Stimulated activated naive CD8-positive, alpha-beta T cell treated with anti-CD3 and anti-CD28 coated beads, Interleukin-15, Interleukin-2, amounts not matched to agents 100 ng/mL and 50 ng/mL, for 24 hours (primary cell): ENCODE data around the gene MAP3K6.
A peak's percentile ranks its signal among the peaks of the same experiment; 100 is the strongest.
"Not testable (repeated sequence)": the region's sequence is repeated elsewhere in the genome, so short reads cannot be mapped to it uniquely, and the experiment has no call there.

Experiments
- H3K27ac Mint-ChIP-seq: one replicate; pipeline ENCODE4 v1.8.0; 2021; ENCODE audit warnings: mild to moderate bottlenecking, mixed read lengths
- H3K27me3 Mint-ChIP-seq: one replicate; pipeline ENCODE4 v1.8.0; 2021; ENCODE audit warnings: mixed read lengths
- H3K36me3 Mint-ChIP-seq: one replicate; pipeline ENCODE4 v1.8.0; 2021; ENCODE audit warnings: low read depth, mixed read lengths
- H3K4me1 Mint-ChIP-seq: one replicate; pipeline ENCODE4 v1.8.0; 2021; ENCODE audit warnings: low read depth, mixed read lengths
- H3K4me3 Mint-ChIP-seq: one replicate; pipeline ENCODE4 v1.8.0; 2021; ENCODE audit warnings: mild to moderate bottlenecking, mixed read lengths
- H3K9me3 Mint-ChIP-seq: one replicate; pipeline ENCODE4 v1.8.0; 2021; ENCODE audit warnings: mixed read lengths

MAP3K6 gene, protein sequence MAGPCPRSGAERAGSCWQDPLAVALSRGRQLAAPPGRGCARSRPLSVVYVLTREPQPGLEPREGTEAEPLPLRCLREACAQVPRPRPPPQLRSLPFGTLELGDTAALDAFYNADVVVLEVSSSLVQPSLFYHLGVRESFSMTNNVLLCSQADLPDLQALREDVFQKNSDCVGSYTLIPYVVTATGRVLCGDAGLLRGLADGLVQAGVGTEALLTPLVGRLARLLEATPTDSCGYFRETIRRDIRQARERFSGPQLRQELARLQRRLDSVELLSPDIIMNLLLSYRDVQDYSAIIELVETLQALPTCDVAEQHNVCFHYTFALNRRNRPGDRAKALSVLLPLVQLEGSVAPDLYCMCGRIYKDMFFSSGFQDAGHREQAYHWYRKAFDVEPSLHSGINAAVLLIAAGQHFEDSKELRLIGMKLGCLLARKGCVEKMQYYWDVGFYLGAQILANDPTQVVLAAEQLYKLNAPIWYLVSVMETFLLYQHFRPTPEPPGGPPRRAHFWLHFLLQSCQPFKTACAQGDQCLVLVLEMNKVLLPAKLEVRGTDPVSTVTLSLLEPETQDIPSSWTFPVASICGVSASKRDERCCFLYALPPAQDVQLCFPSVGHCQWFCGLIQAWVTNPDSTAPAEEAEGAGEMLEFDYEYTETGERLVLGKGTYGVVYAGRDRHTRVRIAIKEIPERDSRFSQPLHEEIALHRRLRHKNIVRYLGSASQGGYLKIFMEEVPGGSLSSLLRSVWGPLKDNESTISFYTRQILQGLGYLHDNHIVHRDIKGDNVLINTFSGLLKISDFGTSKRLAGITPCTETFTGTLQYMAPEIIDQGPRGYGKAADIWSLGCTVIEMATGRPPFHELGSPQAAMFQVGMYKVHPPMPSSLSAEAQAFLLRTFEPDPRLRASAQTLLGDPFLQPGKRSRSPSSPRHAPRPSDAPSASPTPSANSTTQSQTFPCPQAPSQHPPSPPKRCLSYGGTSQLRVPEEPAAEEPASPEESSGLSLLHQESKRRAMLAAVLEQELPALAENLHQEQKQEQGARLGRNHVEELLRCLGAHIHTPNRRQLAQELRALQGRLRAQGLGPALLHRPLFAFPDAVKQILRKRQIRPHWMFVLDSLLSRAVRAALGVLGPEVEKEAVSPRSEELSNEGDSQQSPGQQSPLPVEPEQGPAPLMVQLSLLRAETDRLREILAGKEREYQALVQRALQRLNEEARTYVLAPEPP (N-terminal part only)

DNA sequence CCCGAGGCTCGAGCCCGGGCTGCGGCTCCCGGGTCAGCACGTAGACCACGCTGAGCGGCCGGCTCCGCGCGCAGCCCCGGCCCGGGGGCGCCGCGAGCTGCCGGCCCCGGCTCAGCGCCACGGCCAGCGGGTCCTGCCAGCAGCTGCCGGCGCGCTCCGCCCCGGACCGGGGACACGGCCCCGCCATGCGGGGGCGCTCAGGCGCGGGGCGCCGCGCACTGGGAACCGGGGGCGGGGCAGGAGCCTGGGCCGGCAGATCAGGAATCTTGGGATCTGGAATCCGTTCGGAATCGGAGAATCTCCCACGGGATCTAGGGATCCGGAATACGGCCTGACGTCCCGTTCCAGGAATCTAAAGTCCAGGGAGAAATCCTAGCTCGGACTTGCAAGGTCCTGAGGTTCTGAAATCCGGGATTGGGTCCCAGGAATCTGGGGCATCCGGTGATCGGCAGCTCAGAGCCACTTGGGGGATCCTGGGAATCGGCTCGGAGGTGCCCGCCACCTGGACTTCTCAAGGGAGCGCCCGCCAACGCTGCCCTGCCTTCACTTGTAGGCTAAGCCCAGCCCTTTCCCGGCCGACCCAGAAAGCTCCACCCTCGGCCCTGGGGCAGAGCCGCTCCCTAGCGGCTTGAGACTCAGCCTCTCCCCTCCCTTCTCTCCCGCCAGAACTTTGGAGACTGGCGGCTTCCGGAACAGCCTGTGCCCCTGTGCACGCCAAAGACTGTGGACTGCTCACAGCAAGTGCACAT, at the start of gene MAP3K6:
Gene MAP3K6, minus strand, starts transcription at position 551 of the 749 bp plus-strand sequence. Its CDS starts 364 bp downstream, at position 187.
- H3K27me3 Mint-ChIP-seq = no peaks in the 10 kb centered on the region
- H3K4me3 Mint-ChIP-seq = peak within 1 kb of the TSS; percentile 81
- H3K36me3 Mint-ChIP-seq = no peaks in the 10 kb centered on the region
- peak within 1 kb of the TSS; percentile 79 for H3K27ac Mint-ChIP-seq
- no peaks in the 10 kb centered on the region for H3K9me3 Mint-ChIP-seq
- H3K4me1 Mint-ChIP-seq = peaks cover 34% of the 10 kb centered on the region

DNA sequence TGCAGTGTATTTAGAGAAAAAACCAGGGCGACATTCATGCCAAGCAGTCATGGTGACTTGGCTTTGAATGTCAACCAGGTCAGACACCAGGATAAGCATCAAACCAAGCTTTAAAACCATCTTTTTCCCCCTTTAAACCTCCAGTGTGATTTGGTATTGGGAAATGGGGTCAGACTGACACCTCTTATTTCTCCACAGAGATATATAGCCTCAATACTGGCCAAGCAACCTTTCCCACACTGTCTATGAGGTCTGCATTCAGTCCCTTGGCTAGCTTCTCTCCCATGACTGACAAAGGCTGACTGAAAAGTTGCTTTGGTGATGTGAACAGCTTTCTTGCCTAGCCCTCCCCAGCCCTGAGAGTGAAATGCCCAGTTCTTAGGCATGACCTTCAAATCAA, 47.3 kb upstream of the MAP3K6 start:
- H3K27ac Mint-ChIP-seq = no peak overlapping the region
- peaks cover 33% of the 10 kb centered on the region for H3K4me1 Mint-ChIP-seq
- H3K9me3 Mint-ChIP-seq = no peaks in the 10 kb centered on the region
- H3K36me3 Mint-ChIP-seq = peaks cover 80% of the 10 kb centered on the region
- no peak overlapping the region for H3K4me3 Mint-ChIP-seq
- H3K27me3 Mint-ChIP-seq = no peaks in the 10 kb centered on the region

DNA sequence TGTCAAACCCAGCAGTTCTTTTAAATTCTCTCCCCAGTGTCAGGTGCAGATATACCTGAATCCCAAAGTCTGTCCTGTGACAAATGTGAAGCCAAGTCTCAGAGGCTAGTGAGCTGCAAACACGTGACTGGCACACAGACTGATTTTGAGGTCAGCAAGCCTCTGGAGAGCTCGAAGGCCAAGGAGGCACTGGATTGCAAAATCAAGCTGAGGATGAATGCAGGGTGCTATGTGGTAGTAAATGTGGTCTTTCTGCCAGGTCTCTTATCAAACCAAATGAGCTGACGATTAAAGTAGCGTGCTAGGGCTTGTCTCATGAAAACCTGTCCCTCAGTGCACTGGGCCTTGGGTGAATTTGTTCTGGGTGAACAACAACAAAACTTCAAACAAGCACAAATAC, 46.2 kb upstream of the MAP3K6 start:
- Mint-ChIP-seq H3K9me3 (no peaks in the 10 kb centered on the region), H3K27me3 (no peaks in the 10 kb centered on the region), H3K36me3 (peaks cover 69% of the 10 kb centered on the region), H3K4me1 (peaks cover 22% of the 10 kb centered on the region), H3K27ac (no peak overlapping the region), H3K4me3 (no peak overlapping the region)

DNA sequence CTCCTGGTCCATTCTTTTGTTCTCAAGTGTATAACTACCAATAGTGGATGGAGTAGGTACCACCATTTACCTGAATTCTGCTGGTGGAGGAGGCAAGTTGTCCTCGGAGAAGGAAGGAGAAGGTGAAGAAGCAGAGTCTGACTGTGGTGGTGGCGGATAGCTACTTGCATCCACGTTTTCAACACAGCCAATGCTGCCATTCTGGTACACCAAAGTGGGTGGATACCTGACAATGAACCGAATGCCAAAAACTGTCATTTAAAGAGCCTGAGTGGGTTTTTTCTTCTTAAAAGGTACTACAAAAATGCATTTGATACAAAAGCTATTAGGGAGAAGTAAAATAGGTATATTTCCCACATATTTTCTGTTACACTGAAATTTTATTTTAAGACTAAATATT, 45.7 kb upstream of the MAP3K6 start:
- Mint-ChIP-seq H3K27ac (no peak overlapping the region), H3K4me3 (no peak overlapping the region), H3K27me3 (no peaks in the 10 kb centered on the region), H3K36me3 (peaks cover 66% of the 10 kb centered on the region), H3K9me3 (no peaks in the 10 kb centered on the region), H3K4me1 (peaks cover 17% of the 10 kb centered on the region)

DNA sequence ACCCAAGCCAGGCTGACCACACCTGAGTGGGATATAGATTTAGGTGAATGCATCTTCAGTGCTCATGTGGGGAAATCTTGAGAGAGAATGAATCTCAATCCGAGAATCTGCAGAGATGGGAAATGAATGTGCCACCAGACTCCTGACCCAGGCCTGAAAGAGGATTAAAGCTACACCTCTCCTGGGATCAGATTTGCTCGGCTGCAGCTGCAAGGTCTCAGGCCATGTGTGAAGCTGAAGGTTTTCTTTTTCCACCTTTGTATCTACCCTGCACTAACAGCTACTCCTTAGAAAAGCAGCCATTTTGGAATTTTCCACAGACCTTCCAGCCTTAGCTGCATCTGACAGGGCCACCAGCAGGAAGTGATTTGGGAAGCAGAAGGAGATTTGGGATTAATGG, 43.9 kb upstream of the MAP3K6 start:
- no peaks in the 10 kb centered on the region for H3K27me3 Mint-ChIP-seq
- no peaks in the 10 kb centered on the region for H3K9me3 Mint-ChIP-seq
- no peaks in the 10 kb centered on the region for H3K4me1 Mint-ChIP-seq
- H3K4me3 Mint-ChIP-seq = no peak overlapping the region
- peaks cover 52% of the 10 kb centered on the region for H3K36me3 Mint-ChIP-seq
- peak overlapping the region; percentile 33 for H3K27ac Mint-ChIP-seq

DNA sequence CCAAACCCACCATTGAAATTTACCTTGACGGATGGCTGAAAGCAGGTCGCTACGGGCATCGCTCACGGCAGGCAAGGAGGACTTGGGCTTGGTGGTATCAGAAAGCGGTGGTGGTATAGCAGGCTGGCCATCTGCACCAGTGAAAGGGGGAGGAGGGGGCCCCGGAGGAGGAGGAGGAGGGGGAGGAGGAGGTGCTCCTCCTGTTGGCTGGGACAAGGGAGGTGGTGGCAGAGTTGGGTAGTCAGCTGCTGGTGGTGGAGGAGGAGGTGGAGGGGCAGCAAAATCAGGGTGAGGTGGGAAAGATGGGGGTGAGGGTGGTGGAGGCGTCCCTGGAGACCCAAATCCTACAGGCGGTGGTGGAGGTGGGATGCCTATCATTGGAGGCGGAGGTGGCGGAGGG, 42.9 kb upstream of the MAP3K6 start:
- H3K9me3 Mint-ChIP-seq = no peaks in the 10 kb centered on the region
- H3K27me3 Mint-ChIP-seq = no peaks in the 10 kb centered on the region
- H3K4me3 Mint-ChIP-seq = no peak overlapping the region
- H3K36me3 Mint-ChIP-seq = peaks cover 41% of the 10 kb centered on the region
- no peaks in the 10 kb centered on the region for H3K4me1 Mint-ChIP-seq
- H3K27ac Mint-ChIP-seq = no peak overlapping the region

DNA sequence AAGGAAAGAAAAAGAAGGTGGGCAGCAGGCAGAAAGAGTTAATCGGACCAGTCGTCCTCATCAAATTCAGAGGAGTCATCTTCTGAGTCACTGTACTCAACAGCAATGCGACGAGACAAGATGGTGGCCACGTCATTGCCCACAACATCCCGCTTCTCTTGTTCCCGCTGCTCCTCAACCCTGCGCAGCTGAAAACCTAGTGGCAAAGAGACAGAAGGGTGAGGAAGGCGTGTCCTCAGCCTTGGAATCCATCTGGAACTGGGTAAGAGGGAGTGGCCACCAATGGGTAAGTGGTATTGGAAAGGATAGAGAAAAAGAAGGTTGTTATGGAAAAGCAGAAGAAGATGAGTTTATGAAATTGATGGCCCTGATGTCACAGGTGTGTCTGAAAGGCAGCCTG, 41.4 kb upstream of the MAP3K6 start:
- Mint-ChIP-seq H3K9me3 (no peaks in the 10 kb centered on the region), H3K27me3 (no peaks in the 10 kb centered on the region), H3K4me3 (no peak overlapping the region), H3K36me3 (peaks cover 26% of the 10 kb centered on the region), H3K4me1 (peaks cover 15% of the 10 kb centered on the region), H3K27ac (no peak overlapping the region)

DNA sequence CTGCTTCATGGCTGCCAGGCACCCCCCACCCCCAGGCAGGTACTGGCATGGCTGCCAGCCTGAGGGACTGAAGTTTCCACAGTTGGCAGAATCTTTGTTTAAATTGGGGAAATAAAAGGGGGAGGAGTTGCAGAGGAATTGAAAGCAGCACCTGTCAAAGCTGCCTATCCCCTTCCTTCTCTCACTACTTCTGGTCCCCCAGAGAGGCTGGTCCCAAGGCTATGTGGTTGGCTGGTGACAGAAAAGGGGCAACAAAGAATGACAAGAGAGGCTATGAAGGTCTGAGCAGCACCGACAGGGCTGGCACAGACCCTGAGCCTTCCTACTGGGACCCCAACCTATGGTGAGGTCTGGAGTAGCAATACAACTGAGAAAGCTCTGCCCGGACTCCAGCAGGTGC, 40.0 kb upstream of the MAP3K6 start:
- H3K27me3 Mint-ChIP-seq, H3K9me3 Mint-ChIP-seq, H3K27ac Mint-ChIP-seq, H3K4me3 Mint-ChIP-seq: not testable (repeated sequence)
- Mint-ChIP-seq H3K4me1 (peaks cover 28% of the 10 kb centered on the region), H3K36me3 (peaks cover 15% of the 10 kb centered on the region)

DNA sequence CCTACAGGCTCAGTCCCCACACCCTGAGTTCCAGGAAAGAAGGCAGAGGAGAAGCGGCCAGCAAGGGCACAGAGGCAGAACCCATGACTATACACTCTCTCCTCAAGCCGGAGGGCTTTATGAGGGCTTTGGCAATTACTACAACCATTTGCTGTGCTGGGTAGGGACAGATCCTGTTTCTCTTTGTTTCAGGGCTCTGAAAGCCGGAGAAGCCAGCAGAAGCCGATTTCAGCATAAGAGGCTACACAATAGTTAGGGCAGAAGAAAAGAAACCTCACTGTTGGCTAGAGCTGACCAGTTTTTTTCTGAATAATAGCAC, 39.6 kb upstream of the MAP3K6 start:
- H3K9me3 Mint-ChIP-seq = no peaks in the 10 kb centered on the region
- H3K4me1 Mint-ChIP-seq = peaks cover 32% of the 10 kb centered on the region
- H3K4me3 Mint-ChIP-seq = no peak overlapping the region
- H3K36me3 Mint-ChIP-seq = peaks cover 14% of the 10 kb centered on the region
- H3K27ac Mint-ChIP-seq = peak overlapping the region; percentile 67
- H3K27me3 Mint-ChIP-seq = no peaks in the 10 kb centered on the region

DNA sequence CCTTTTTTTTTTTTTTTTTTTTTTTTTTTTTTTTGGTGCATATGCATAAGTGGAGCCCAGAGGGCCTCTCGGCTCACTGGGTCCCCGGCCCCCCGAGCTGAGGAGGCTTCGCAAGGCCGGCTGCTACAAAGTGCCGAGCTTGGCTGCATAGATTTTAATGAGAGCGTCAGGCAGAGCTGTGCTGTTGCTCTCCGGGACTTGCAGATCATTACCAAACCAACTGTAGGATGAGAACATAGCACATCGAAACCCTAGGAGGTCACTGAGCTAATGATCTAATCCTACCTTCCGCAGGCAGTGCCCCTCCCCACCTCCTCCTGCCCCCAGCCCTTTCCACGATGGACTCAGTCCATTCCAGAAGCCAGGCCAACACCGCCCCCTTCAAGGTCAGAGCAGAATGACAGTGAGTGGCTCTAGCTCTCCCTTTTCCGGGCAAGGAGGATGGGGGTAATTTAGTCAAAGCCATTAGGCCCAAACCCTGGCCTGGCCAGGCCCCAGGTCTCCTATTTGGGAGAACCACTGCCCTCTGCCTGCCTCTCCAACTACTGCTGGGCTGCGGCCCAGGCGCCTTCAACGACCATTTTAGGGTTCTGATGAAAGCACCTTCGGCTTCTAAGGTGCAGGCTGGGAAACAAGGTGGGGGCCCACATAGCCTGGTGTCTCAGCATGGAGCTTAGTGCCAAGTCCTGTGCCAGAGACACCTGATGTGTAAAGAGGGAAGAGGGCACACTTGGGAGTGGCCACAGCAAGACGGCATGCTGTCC, 39.0 kb upstream of the MAP3K6 start:
- not testable (repeated sequence) for H3K9me3 Mint-ChIP-seq, H3K4me3 Mint-ChIP-seq, H3K27me3 Mint-ChIP-seq, H3K36me3 Mint-ChIP-seq
- H3K27ac Mint-ChIP-seq = peak overlapping the region; percentile 67
- H3K4me1 Mint-ChIP-seq = peaks cover 32% of the 10 kb centered on the region

DNA sequence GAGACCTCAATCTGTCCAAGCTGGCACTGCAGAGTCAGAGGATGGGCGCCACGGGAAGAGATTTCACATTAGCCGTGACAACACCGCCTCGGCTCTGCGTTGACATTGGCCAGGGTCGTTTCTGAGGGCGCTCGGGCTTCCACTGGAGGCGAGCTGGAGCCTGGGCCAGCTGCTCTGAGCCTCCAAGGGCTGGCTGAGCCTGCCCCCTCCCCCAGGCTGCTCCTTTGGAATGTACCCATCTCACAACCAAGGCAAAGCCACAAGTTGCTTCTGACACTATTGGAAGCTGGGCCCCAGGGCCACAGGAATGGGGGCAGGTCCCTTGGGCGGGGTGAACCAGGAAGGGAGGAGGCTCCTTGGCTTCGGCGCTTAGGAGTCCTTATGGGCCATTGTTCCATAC, 38.3 kb upstream of the MAP3K6 start:
- Mint-ChIP-seq H3K9me3 (no peaks in the 10 kb centered on the region), H3K4me3 (no peak overlapping the region), H3K4me1 (peaks cover 32% of the 10 kb centered on the region), H3K27ac (no peak overlapping the region), H3K36me3 (peaks cover 6% of the 10 kb centered on the region), H3K27me3 (no peaks in the 10 kb centered on the region)

DNA sequence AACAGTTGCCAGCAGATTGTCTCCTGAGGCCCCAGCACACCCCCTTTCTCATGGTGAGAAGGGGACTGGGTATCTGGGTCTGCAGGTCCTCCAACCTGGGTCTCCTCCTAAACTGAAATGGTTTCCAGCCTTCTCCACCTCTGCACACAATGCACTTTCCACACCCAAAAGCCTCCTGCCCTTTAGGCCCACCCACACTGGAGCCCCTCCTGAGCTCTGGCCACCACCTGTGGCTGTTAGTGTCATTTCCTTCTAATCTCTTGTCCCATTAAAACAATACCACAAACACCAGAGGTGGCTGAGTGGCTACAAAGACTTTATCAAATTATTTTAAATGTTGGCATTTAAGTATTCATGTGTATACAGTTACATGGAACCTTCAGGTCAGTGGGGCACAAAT, 37.2 kb upstream of the MAP3K6 start:
- no peaks in the 10 kb centered on the region for H3K9me3 Mint-ChIP-seq
- H3K27me3 Mint-ChIP-seq = no peaks in the 10 kb centered on the region
- H3K4me1 Mint-ChIP-seq = peaks cover 32% of the 10 kb centered on the region
- peaks cover 3% of the 10 kb centered on the region for H3K36me3 Mint-ChIP-seq
- no peak overlapping the region for H3K4me3 Mint-ChIP-seq
- H3K27ac Mint-ChIP-seq = peak overlapping the region; percentile 50

DNA sequence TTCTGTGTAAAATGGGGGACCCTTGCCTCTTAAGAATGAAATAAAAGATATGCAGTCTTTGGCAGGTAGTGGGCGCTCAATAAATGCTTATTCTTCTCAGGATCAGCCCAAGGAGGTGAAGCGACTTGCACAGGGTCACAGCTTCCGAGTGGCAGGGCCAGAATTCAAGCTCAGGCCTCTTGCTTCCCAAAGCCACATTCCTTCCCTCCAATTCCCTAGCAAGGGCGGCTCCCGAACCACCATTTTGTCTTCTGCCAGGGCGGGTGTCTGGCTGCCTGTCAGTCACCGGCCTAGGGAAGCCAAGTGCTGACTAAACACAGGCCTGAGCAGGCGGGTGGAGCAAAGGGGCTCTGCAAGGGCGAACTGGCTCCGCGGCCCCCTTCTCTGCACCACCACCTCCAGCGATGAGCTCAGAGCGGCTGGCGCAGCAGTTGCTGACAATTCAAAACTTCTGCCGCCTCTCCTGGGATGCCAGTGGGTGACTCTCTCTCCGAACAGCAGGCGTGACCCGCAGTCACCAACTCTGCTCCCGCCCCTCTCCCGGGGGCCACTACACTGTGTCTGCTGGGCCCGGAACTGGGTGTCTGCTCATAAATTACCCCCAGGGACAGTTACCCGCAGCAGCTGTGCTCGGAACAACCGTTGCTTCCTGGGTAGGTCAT, 36.4 kb upstream of the MAP3K6 start:
- H3K36me3 Mint-ChIP-seq = peaks cover 3% of the 10 kb centered on the region
- no peaks in the 10 kb centered on the region for H3K27me3 Mint-ChIP-seq
- H3K4me1 Mint-ChIP-seq = peaks cover 32% of the 10 kb centered on the region
- H3K4me3 Mint-ChIP-seq = peak overlapping the region; percentile 43
- H3K27ac Mint-ChIP-seq = peak overlapping the region; percentile 50
- no peaks in the 10 kb centered on the region for H3K9me3 Mint-ChIP-seq
